HUES64 (cell line): ENCODE data around the gene ANKRD22.

Source experiments
- H3K27ac ChIP-seq: 2 replicates; pipeline ENCODE4 v1.7.0; 2013; ENCODE audit warnings: low read depth, low read length, inconsistent platforms
- H3K27me3 ChIP-seq: 2 replicates; pipeline ENCODE4 v1.6.1; 2013; ENCODE audit warnings: mild to moderate bottlenecking, low read length; ENCODE audit not compliant: insufficient read depth
- H3K36me3 ChIP-seq: 2 replicates; pipeline ENCODE4 v1.6.1; 2013; ENCODE audit warnings: mild to moderate bottlenecking, low read length; ENCODE audit not compliant: insufficient read depth
- H3K4me1 ChIP-seq: 2 replicates; pipeline ENCODE4 v1.6.1; 2013; ENCODE audit warnings: mild to moderate bottlenecking, low read length, moderate library complexity; ENCODE audit not compliant: insufficient read depth
- H3K4me3 ChIP-seq: 2 replicates; pipeline ENCODE4 v1.5.1; 2013; ENCODE audit warnings: mild to moderate bottlenecking, low read length, moderate library complexity
- H3K9ac ChIP-seq: 2 replicates; pipeline ENCODE4 v1.6.1; 2013; ENCODE audit warnings: mild to moderate bottlenecking, low read depth, low read length
- H3K9me3 ChIP-seq: 2 replicates; pipeline ENCODE4 v1.6.1; 2013; ENCODE audit warnings: low read depth, low read length; ENCODE audit not compliant: insufficient read depth
- WGBS: fragments of 150-250, 120-280 bp; methylation state at CpG from one replicate; pipeline ENCODE4 v1.1.7; 2013; ENCODE audit warnings: missing lambda C conversion rate; 5-methylcytosine and 5-hydroxymethylcytosine counted together

The ANKRD22 gene

GRCh38 chr10:88833723-88834122 lies 17.9 kb downstream of the ANKRD22 start:
- Histone ChIP-seq H3K9ac (no peak overlapping the region), H3K4me1 (no peaks in the 10 kb centered on the region), H3K36me3 (no peaks in the 10 kb centered on the region), H3K9me3 (no peaks in the 10 kb centered on the region), H3K4me3 (no peak overlapping the region), H3K27me3 (no peaks in the 10 kb centered on the region), H3K27ac (no peak overlapping the region)
- WGBS = 89% methylated on average over 2 of the region's 2 CpGs

GRCh38 chr10:88833156-88833555 lies 18.5 kb downstream of the ANKRD22 start:
- Histone ChIP-seq H3K4me3 (no peak overlapping the region), H3K27me3 (no peaks in the 10 kb centered on the region), H3K36me3 (no peaks in the 10 kb centered on the region), H3K4me1 (no peaks in the 10 kb centered on the region), H3K27ac (no peak overlapping the region), H3K9ac (no peak overlapping the region), H3K9me3 (no peaks in the 10 kb centered on the region)
- WGBS = 100% methylated on average over 2 of the region's 2 CpGs

- H3K27ac ChIP-seq = no peak overlapping the region
- H3K9me3 ChIP-seq = no peaks in the 10 kb centered on the region
- H3K27me3 ChIP-seq = no peaks in the 10 kb centered on the region
- H3K4me1 ChIP-seq = no peaks in the 10 kb centered on the region
- no peaks in the 10 kb centered on the region for H3K36me3 ChIP-seq
- H3K4me3 ChIP-seq = no peak overlapping the region
- H3K9ac ChIP-seq = no peak overlapping the region
Measured at GRCh38 chr10:88832376-88832775, 19.3 kb downstream of the ANKRD22 start.

GRCh38 chr10:88831709-88832108 lies 19.9 kb downstream of the ANKRD22 start:
- Histone ChIP-seq H3K4me3 (no peak overlapping the region), H3K27ac (no peak overlapping the region), H3K9ac (no peak overlapping the region), H3K36me3 (no peaks in the 10 kb centered on the region), H3K9me3 (no peaks in the 10 kb centered on the region), H3K27me3 (no peaks in the 10 kb centered on the region), H3K4me1 (no peaks in the 10 kb centered on the region)
- WGBS = 78% methylated on average over 7 of the region's 8 CpGs

DNA sequence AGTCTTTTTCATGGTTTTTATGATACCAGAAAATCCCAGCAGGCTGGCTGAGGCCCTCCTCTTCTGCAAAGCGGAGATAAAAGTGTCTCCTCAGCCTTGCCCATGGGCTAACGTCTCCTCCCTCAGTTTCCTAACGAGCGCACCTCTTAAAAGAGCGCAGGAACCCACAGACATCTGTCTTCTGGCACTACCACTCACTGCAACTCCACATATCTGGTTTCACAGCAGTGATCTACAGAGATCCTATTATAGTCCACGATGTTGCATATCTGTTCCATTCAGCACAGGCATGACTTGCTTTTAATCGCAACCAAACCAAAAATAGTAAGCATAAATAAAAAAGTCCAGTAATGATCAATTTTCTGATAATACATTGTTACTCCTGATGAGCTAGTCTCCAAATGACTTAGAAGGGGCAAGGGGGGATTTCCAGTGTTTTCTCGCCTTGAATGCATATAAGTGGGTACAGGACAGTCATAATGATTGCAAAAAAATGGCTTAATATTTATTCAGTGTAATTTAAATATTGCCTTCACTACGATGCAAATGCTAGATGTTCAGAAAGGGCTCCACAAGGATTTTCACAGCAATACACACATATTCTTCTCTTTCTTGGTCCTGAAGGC lies 20.9 kb downstream of the ANKRD22 start:
- Histone ChIP-seq H3K4me1 (no peaks in the 10 kb centered on the region), H3K4me3 (no peak overlapping the region), H3K9me3 (no peaks in the 10 kb centered on the region), H3K9ac (no peak overlapping the region), H3K27me3 (no peaks in the 10 kb centered on the region), H3K27ac (no peak overlapping the region), H3K36me3 (no peaks in the 10 kb centered on the region)
- 90% methylated on average over 8 of the region's 9 CpGs for WGBS

DNA sequence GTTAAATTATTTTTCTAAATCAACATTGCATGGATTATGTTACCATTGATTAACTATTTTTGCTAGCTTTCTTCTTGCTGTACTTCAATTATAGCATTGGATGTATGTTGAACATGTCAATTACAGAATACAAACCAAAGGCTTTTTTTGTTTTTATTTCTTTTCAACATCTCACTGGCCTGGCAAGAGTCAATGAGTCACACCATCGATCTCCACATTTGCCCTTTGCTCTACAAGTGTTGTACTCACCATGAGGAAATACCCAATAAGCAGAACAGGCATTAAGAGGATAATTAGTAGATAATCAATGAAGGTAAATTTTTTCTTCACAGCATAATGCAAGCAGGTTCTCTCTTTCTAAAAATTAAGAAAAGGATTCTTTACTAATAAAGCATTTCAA lies 23.3 kb downstream of the ANKRD22 start:
- no peaks in the 10 kb centered on the region for H3K9me3 ChIP-seq
- H3K9ac ChIP-seq = no peak overlapping the region
- no peak overlapping the region for H3K4me3 ChIP-seq
- H3K36me3 ChIP-seq = no peaks in the 10 kb centered on the region
- WGBS = 78% methylated on average over 1 of the region's 1 CpG
- no peaks in the 10 kb centered on the region for H3K4me1 ChIP-seq
- no peak overlapping the region for H3K27ac ChIP-seq
- H3K27me3 ChIP-seq = no peaks in the 10 kb centered on the region

GRCh38 chr10:88827671-88828070 lies 24.0 kb downstream of the ANKRD22 start:
- no peak overlapping the region for H3K9ac ChIP-seq
- H3K27me3 ChIP-seq = no peaks in the 10 kb centered on the region
- no peak overlapping the region for H3K27ac ChIP-seq
- H3K36me3 ChIP-seq = no peaks in the 10 kb centered on the region
- H3K4me1 ChIP-seq = no peaks in the 10 kb centered on the region
- H3K4me3 ChIP-seq = no peak overlapping the region
- H3K9me3 ChIP-seq = no peaks in the 10 kb centered on the region
- WGBS = 94% methylated on average over 2 of the region's 2 CpGs

DNA sequence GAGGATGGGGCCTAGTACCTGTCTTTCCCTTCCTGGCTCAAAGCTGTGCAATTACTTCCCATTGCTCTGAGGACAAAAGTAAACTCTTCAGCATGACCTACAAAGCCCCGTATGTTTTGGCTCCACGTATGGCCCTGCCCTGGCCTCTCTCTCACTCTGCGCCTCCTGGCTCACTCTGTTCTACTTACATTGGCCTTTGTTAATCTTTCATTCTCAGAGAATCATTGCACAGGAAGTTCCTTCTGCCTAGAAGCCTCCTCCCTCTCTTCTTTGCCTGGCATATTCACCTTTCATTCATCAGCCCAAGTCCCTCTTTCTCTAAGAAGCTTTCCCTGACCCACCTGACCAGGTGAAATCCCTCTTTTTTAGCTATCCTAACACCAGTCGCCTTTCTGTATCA lies 25.3 kb downstream of the ANKRD22 start:
- Histone ChIP-seq H3K9ac (no peak overlapping the region), H3K36me3 (no peaks in the 10 kb centered on the region), H3K9me3 (no peaks in the 10 kb centered on the region), H3K27me3 (no peaks in the 10 kb centered on the region), H3K4me1 (no peaks in the 10 kb centered on the region), H3K4me3 (no peak overlapping the region), H3K27ac (no peak overlapping the region)
- 89% methylated on average over 4 of the region's 4 CpGs for WGBS

DNA sequence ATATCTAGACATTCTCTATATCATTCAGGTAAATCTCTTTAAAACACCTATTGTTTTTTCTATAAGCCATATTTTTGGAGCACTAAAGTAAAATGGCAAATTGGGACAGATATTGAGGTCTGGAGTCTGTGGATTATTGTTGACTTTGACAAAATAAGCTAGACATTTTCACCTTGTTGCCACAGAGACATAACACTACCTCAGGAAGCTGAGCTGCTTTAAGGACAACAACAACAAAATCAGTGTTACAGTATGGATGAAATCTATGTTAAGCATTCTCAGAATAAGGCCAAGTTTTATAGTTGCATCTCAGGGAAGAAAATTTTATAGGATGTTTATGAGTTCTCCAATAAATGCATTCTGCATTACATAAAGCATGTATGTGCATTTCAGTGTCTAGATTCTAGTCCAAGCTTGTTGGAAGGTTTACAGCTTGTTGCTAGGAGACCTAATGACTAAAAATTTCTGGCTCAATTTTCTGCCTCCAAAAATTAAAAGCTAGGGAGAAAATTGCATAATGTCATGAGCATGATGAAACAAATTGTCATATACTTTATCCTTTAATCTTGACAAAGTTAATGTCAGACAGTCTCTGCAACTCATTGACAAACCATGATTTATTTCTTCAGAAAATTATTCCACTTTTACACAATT lies 30.8 kb downstream of the ANKRD22 start:
- Histone ChIP-seq H3K27me3 (no peaks in the 10 kb centered on the region), H3K9ac (no peak overlapping the region), H3K4me3 (no peak overlapping the region), H3K4me1 (no peaks in the 10 kb centered on the region), H3K9me3 (no peaks in the 10 kb centered on the region), H3K27ac (no peak overlapping the region), H3K36me3 (no peaks in the 10 kb centered on the region)

DNA sequence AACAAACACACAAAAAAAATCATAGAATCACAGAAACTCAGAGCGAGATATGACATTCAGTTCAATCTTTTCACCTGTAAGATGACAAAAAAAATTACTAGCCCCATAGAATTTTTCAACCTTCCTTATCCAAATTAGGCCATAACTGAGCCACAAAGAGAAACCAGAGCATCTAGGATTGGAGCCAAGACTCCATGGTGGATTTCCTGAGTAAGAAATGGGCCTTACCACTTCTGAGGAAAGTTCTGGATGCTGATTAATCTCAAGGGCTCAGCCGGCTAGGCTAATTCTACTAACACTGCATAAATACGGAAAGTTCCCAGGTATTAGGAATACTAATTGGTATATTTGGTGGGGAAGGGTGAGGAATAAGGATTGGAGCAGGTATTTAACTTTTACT lies 32.4 kb downstream of the ANKRD22 start:
- no peak overlapping the region for H3K27ac ChIP-seq
- H3K9ac ChIP-seq = no peak overlapping the region
- H3K36me3 ChIP-seq = no peaks in the 10 kb centered on the region
- no peak overlapping the region for H3K4me3 ChIP-seq
- WGBS = 84% methylated on average over 3 of the region's 3 CpGs
- no peaks in the 10 kb centered on the region for H3K4me1 ChIP-seq
- H3K27me3 ChIP-seq = no peaks in the 10 kb centered on the region
- no peaks in the 10 kb centered on the region for H3K9me3 ChIP-seq

GRCh38 chr10:88813200-88813599 lies 38.4 kb downstream of the ANKRD22 start:
- Histone ChIP-seq H3K27me3 (no peaks in the 10 kb centered on the region), H3K9ac (no peak overlapping the region), H3K4me1 (no peaks in the 10 kb centered on the region), H3K4me3 (no peak overlapping the region), H3K36me3 (no peaks in the 10 kb centered on the region), H3K27ac (no peak overlapping the region), H3K9me3 (no peaks in the 10 kb centered on the region)
- WGBS = 83% methylated on average over 6 of the region's 6 CpGs
